ENCODE results near the gene LRRC8A. TPM values are rescaled to one million over a fixed set of nuclear protein-coding genes. Genes with fewer than 3 reads are reported as not detected.
A peak's percentile ranks its signal among the peaks of the same experiment; 100 is the strongest.
"Not testable (repeated sequence)": the region's sequence is repeated elsewhere in the genome, so short reads cannot be mapped to it uniquely, and the experiment has no call there.

LRRC8A gene
- total RNA-seq, 1 donor: 38.0 TPM

- Histone ChIP-seq H3K4me3 (ENCODE audit: insufficient read depth, low read length) (no peak overlapping the region), H3K4me2 (ENCODE audit: insufficient read depth, low read length) (no peak overlapping the region), H4K20me1 (ENCODE audit: insufficient read depth, low read length) (no peaks in the 10 kb centered on the region), H3K9me3 (ENCODE audit: low read depth, low read length) (no peaks in the 10 kb centered on the region), H3K27ac (ENCODE audit: low read depth, low read length) (no peak overlapping the region), H3K79me2 (ENCODE audit: insufficient read depth, low read length) (peaks cover under 1% of the 10 kb centered on the region), H3K27me3 (ENCODE audit: insufficient read depth, low read length) (no peaks in the 10 kb centered on the region), H3K36me3 (ENCODE audit: insufficient read depth, low read length) (no peaks in the 10 kb centered on the region), H3K4me1 (ENCODE audit: insufficient read depth, low read length) (no peaks in the 10 kb centered on the region), H2AFZ (ENCODE audit: low read length) (no peak overlapping the region)
- TF ChIP-seq CTCF (IDR thresholded peaks at IDR 0.05; ENCODE audit: extremely low read depth, low read depth, low read length): no peak
- DNase-seq (ENCODE audit: insufficient read length, low spot score, missing footprints): no peak
Observed at GRCh38 chr9:128940271-128940921, 58.5 kb downstream of the LRRC8A start.

DNA sequence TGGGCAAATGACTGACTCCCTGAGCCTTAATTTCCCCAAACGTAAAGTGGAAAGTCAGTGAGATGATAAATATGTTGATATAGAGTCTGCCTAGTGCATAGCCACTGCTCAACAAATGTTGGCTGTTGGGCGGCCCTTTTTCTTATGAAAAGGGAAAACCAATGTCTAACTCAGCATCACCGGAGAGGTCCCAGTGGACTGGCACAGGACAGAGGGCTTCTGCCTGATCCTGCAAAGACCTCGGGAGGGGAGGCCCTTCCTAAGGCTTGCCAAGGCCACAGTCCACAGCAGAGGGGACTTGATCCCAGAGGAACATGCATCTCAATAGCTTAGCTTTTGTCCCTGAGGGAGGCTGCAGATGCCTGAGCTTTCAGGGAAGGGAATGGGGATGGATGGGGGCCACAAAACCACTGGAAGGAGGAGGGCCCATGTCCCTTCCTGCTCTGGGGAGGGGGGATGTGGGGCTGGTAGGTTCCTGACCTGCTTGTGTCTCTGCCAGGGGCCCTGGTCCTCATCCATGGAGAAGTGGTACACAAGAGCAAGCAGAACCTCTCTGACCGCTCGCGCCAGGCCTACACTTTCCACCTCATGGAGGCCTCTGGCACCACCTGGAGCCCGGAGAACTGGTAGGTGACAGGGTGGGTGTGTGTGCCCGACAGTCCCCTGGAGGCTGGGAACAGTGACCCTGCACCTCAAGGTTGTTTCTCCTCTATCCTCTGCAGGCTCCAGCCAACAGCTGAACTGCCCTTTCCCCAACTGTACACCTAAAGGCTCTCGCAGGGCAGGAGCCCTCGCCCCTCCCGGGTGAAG, 59.2 kb downstream of the LRRC8A start:
- no peak overlapping the region for H3K4me2 ChIP-seq (ENCODE audit: insufficient read depth, low read length)
- no peak overlapping the region for H3K4me3 ChIP-seq (ENCODE audit: insufficient read depth, low read length)
- peaks cover 5% of the 10 kb centered on the region for H3K36me3 ChIP-seq (ENCODE audit: insufficient read depth, low read length)
- no peaks in the 10 kb centered on the region for H3K9me3 ChIP-seq (ENCODE audit: low read depth, low read length)
- peaks cover 8% of the 10 kb centered on the region for H3K79me2 ChIP-seq (ENCODE audit: insufficient read depth, low read length)
- H2AFZ ChIP-seq (ENCODE audit: low read length): no peak overlapping the region
- H4K20me1 ChIP-seq (ENCODE audit: insufficient read depth, low read length): no peaks in the 10 kb centered on the region
- no peak for DNase-seq (ENCODE audit: insufficient read length, low spot score, missing footprints)
- no peak for TF ChIP-seq CTCF (IDR thresholded peaks at IDR 0.05; ENCODE audit: extremely low read depth, low read depth, low read length)
- H3K4me1 ChIP-seq (ENCODE audit: insufficient read depth, low read length): no peaks in the 10 kb centered on the region
- no peak overlapping the region for H3K27ac ChIP-seq (ENCODE audit: low read depth, low read length)
- H3K27me3 ChIP-seq (ENCODE audit: insufficient read depth, low read length): no peaks in the 10 kb centered on the region

DNA sequence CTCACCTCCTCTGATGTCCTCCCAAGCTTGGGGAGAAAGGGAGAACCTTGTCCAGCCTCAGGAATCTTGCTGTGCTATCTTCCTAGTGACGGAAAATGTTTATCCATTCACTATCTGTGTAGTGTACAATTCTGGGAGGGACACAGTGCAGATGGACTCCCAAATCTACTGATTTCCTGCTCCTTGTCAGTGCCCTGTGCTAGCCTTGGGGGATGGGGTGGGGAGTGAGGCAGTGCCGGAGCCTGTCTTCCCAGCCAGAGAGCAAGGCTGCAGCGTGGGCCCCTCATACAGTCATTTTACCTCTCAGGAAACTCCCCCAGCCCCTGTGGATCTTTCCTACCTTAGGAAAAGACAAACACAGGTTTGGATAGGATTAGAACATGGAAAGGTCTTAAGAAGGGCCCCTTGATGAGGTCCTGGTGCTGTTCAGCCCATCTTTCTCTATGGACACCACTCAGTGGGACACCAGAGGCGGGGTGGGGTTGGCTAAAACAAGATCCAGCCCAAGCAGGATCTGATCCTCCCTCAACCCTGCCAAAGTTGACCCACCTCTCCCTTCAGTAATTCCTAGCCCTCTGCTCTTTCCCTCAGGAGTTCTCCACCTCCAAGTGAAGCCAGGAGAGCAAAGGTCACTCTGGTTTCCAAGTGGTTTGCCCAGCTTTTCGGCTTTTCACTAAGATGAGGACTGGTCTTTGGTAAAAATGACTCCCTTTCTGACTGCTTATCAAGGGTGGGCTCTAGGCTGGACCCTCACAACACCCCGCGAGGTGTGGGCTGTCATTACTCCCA, 62.1 kb downstream of the LRRC8A start:
- peak; percentile 86 for DNase-seq (ENCODE audit: insufficient read length, low spot score, missing footprints)
- Histone ChIP-seq H4K20me1 (ENCODE audit: insufficient read depth, low read length) (peaks cover 3% of the 10 kb centered on the region), H2AFZ (ENCODE audit: low read length) (no peak overlapping the region), H3K79me2 (ENCODE audit: insufficient read depth, low read length) (peaks cover 19% of the 10 kb centered on the region), H3K9me3 (ENCODE audit: low read depth, low read length) (no peaks in the 10 kb centered on the region), H3K27ac (ENCODE audit: low read depth, low read length) (no peak overlapping the region), H3K36me3 (ENCODE audit: insufficient read depth, low read length) (peaks cover 5% of the 10 kb centered on the region), H3K4me3 (ENCODE audit: insufficient read depth, low read length) (no peak overlapping the region), H3K27me3 (ENCODE audit: insufficient read depth, low read length) (no peaks in the 10 kb centered on the region), H3K4me2 (ENCODE audit: insufficient read depth, low read length) (no peak overlapping the region), H3K4me1 (ENCODE audit: insufficient read depth, low read length) (peaks cover 8% of the 10 kb centered on the region)
- no peak for TF ChIP-seq CTCF (IDR thresholded peaks at IDR 0.05; ENCODE audit: extremely low read depth, low read depth, low read length)

- H3K4me1 ChIP-seq (ENCODE audit: insufficient read depth, low read length); H4K20me1 ChIP-seq (ENCODE audit: insufficient read depth, low read length); H3K27me3 ChIP-seq (ENCODE audit: insufficient read depth, low read length); H3K4me3 ChIP-seq (ENCODE audit: insufficient read depth, low read length); H3K9me3 ChIP-seq (ENCODE audit: low read depth, low read length); DNase-seq (ENCODE audit: insufficient read length, low spot score, missing footprints); H3K36me3 ChIP-seq (ENCODE audit: insufficient read depth, low read length); H3K27ac ChIP-seq (ENCODE audit: low read depth, low read length); H3K4me2 ChIP-seq (ENCODE audit: insufficient read depth, low read length); H2AFZ ChIP-seq (ENCODE audit: low read length): not testable (repeated sequence)
- H3K79me2 ChIP-seq (ENCODE audit: insufficient read depth, low read length): peaks cover 21% of the 10 kb centered on the region
Observed at GRCh38 chr9:128944966-128945365, 63.0 kb downstream of the LRRC8A start.

Data from osteoblast (primary cell).